A549 (cell line): ENCODE measurements around the gene UNC79. TPM values are rescaled to one million over a fixed set of nuclear protein-coding genes. Genes with fewer than 3 reads are reported as not detected.

Experiments used
- ATAC-seq, 2 experiments: fragments of 200-7000 bp in 1 of 2; fragments of >200 bp in 1 of 2; cut with Nextera tagmentation in 1 of 2; cut with Tn5 transposase in 1 of 2; 3 replicates each; pipeline versions ENCODE4 v1.8.0 to v1.9.1; 2018 to 2020; ENCODE audit warnings: mild to moderate bottlenecking in 1 of 2, moderate library complexity in 1 of 2
- CTCF ChIA-PET: fragments of 300-600 bp; sonication (Branson Sonifier 250); formaldehyde crosslinking; extraction: SDS; loops from one replicate; lab custom pipeline; 2021; ENCODE audit warnings: antibody characterized with exemption, inconsistent platforms; lab: Yijun Ruan, JAX
- POLR2A ChIA-PET: fragments of 350-600 bp; formaldehyde crosslinking; extraction: SDS; loops from one replicate; lab custom pipeline; 2021; ENCODE audit warnings: antibody characterized with exemption, inconsistent platforms; lab: Yijun Ruan, JAX
- DNase-seq, 2 experiments: peaks; one replicate each; pipeline versions ENCODE4 v3.0.0 to v3.0.0-alpha.2; 2011 to 2016; ENCODE audit warnings: low read depth in 1 of 2, low spot score in 1 of 2
- FAIRE-seq: peaks from 2 replicates; lab custom pipeline; 2011; peaks lifted over from hg19 to GRCh38; lab: Jason Lieb, UNC
- H3K27ac ChIP-seq, 2 experiments: fragments of >200 bp; sonication (Bioruptor Twin); formaldehyde crosslinking; 3 replicates each; pipeline ENCODE4 v1.5.1; 2016 to 2017
- H3K4me1 ChIP-seq: fragments of >200 bp; sonication (Bioruptor Twin); formaldehyde crosslinking; 3 replicates; pipeline ENCODE4 v1.6.1; 2016
- H3K4me2 ChIP-seq: fragments of >200 bp; sonication (Bioruptor Twin); formaldehyde crosslinking; 3 replicates; pipeline ENCODE4 v1.6.1; 2016
- H3K4me3 ChIP-seq: fragments of >200 bp; sonication (Bioruptor Twin); formaldehyde crosslinking; 3 replicates; pipeline ENCODE4 v1.5.1; 2016
- H3K9me3 ChIP-seq: fragments of >200 bp; sonication (Bioruptor Twin); formaldehyde crosslinking; 3 replicates; pipeline ENCODE4 v1.6.1; 2016
- ATOH8 ChIP-seq: fragments of 250-450 bp; sonication (Bioruptor Pico); IDR thresholded peaks from 2 replicates; pipeline ENCODE4 v1.5.0; 2020; ENCODE audit warnings: low read depth, mild to moderate bottlenecking, moderate library complexity
- BHLHE40 ChIP-seq: IDR thresholded peaks from 2 replicates; pipeline ENCODE4 v1.6.1; 2012; ENCODE audit warnings: low read depth, low read length, inconsistent platforms
- CBX2 ChIP-seq: fragments of 200-600 bp; sonication (generic); IDR thresholded peaks from 2 replicates; pipeline ENCODE4 v1.6.1; 2016; ENCODE audit warnings: low read depth, mild to moderate bottlenecking, borderline replicate concordance
- CBX8 ChIP-seq: fragments of 200-600 bp; sonication (generic); IDR thresholded peaks from 2 replicates; pipeline ENCODE4 v1.6.1; 2016
- CHD2 ChIP-seq: fragments of 150-350 bp; IDR thresholded peaks from 2 replicates; pipeline ENCODE4 v1.6.1; 2014; ENCODE audit warnings: low read length; ENCODE audit not compliant: partially characterized antibody
- EHF ChIP-seq: fragments of 250-450 bp; sonication (Bioruptor Pico); IDR thresholded peaks from 2 replicates; pipeline ENCODE4 v1.5.0; 2020; ENCODE audit warnings: mild to moderate bottlenecking
- EHMT2 ChIP-seq: fragments of 200-600 bp; sonication (generic); IDR thresholded peaks from 2 replicates; pipeline ENCODE4 v1.6.1; 2016; ENCODE audit warnings: antibody characterized with exemption, low read depth, mild to moderate bottlenecking, moderate library complexity
- FOSB ChIP-seq: fragments of 250-450 bp; sonication (Bioruptor Pico); IDR thresholded peaks from 2 replicates; pipeline ENCODE4 v1.5.0; 2020; ENCODE audit warnings: mild to moderate bottlenecking, moderate library complexity
- FOXS1 ChIP-seq: fragments of 250-450 bp; sonication (Bioruptor Pico); IDR thresholded peaks from 2 replicates; pipeline ENCODE4 v1.5.0; 2020; ENCODE audit warnings: mild to moderate bottlenecking, moderate library complexity
- GATA3 ChIP-seq: IDR thresholded peaks from 2 replicates; pipeline ENCODE4 v1.6.1; 2012; ENCODE audit warnings: borderline replicate concordance
- HDAC2 ChIP-seq: fragments of 200-600 bp; sonication (generic); IDR thresholded peaks from 2 replicates; pipeline ENCODE4 v1.6.1; 2016
- JUN ChIP-seq, 2 experiments: fragments of >200 bp; sonication (Bioruptor Twin); formaldehyde crosslinking; IDR thresholded peaks; 2 replicates in 1 of 2; 3 replicates in 1 of 2; pipeline ENCODE4 v1.6.1; 2016 to 2017
- KDM5A ChIP-seq: fragments of 200-600 bp; sonication (generic); IDR thresholded peaks from 2 replicates; pipeline ENCODE4 v1.6.1; 2016; ENCODE audit warnings: antibody characterized with exemption, mild to moderate bottlenecking
- MAFK ChIP-seq: fragments of 450-650 bp; IDR thresholded peaks from 2 replicates; pipeline ENCODE4 v1.6.1; 2014; ENCODE audit not compliant: partially characterized antibody
- MAX ChIP-seq: IDR thresholded peaks from 2 replicates; pipeline ENCODE4 v1.6.1; 2012
- MAZ ChIP-seq: fragments of 150-350 bp; IDR thresholded peaks from 2 replicates; pipeline ENCODE4 v1.6.1; 2014; ENCODE audit warnings: antibody characterized with exemption, low read depth, low read length, borderline replicate concordance
- MYC ChIP-seq: IDR thresholded peaks from 2 replicates; pipeline ENCODE4 v1.6.1; 2012; ENCODE audit warnings: mild to moderate bottlenecking, inconsistent platforms, low read length, improper control_type of control experiment, borderline replicate concordance
- NR3C1 ChIP-seq: fragments of >200 bp; sonication (Bioruptor Twin); formaldehyde crosslinking; IDR thresholded peaks from 3 replicates; pipeline ENCODE4 v1.6.1; 2017
- PHF8 ChIP-seq: fragments of 200-600 bp; sonication (generic); IDR thresholded peaks from 2 replicates; pipeline ENCODE4 v1.6.1; 2016; ENCODE audit warnings: low read depth, mild to moderate bottlenecking, antibody characterized with exemption, moderate library complexity, borderline replicate concordance
- POLR2AphosphoS2 ChIP-seq: conservative IDR thresholded peaks from 2 replicates; pipeline ENCODE4 v1.6.1; 2012; ENCODE audit warnings: low read length, improper control_type of control experiment, inconsistent platforms
- RCOR1 ChIP-seq: fragments of 150-350 bp; IDR thresholded peaks from 2 replicates; pipeline ENCODE4 v1.6.1; 2014; ENCODE audit warnings: antibody characterized with exemption, low read length, low read depth
- RNF2 ChIP-seq: fragments of 200-600 bp; sonication (generic); IDR thresholded peaks from 2 replicates; pipeline ENCODE4 v1.6.1; 2016; ENCODE audit warnings: low read depth, mild to moderate bottlenecking, antibody characterized with exemption, moderate library complexity, borderline replicate concordance
- SREBF2 ChIP-seq: fragments of 450-650 bp; IDR thresholded peaks from 2 replicates; pipeline ENCODE4 v1.6.1; 2014; ENCODE audit warnings: mild to moderate bottlenecking, moderate library complexity
- TFCP2L1 ChIP-seq: fragments of 250-450 bp; sonication (Bioruptor Pico); IDR thresholded peaks from 2 replicates; pipeline ENCODE4 v1.5.0; 2021; ENCODE audit warnings: mild to moderate bottlenecking
- ZFP36 ChIP-seq: fragments of 450-650 bp; IDR thresholded peaks from 2 replicates; pipeline ENCODE4 v1.6.1; 2014; ENCODE audit warnings: borderline replicate concordance; ENCODE audit not compliant: partially characterized antibody
- ZNF302 ChIP-seq: fragments of 250-450 bp; sonication (Bioruptor Pico); IDR thresholded peaks from 2 replicates; pipeline ENCODE4 v1.9.0; 2021; ENCODE audit warnings: inconsistent platforms, mild to moderate bottlenecking, moderate library complexity
- WGBS: methylation state at CpG from one replicate; pipeline ENCODE4 v1.1.6; 2017; ENCODE audit errors: missing lambda C conversion rate; 5-methylcytosine and 5-hydroxymethylcytosine counted together
- polyA plus RNA-seq, 4 experiments: library from polyadenylated mRNA; depleted of rRNA in 3 of 4; stranded (reverse); fragments of >200 nt; fragmentation: RNase III in 1 of 4; extraction: RNeasy Plus Mini Kit Qiagen cat#74134 plus additional on column Dnase treatment in 1 of 4; gene quantifications; 2 replicates in 3 of 4; 3 replicates in 1 of 4; pipeline ENCODE4 v1.2.3, GENCODE V29; 2011 to 2017
- TF ChIP-seq, protein P1 (sequence below): fragments of >200 bp; sonication (Bioruptor Twin); formaldehyde crosslinking; IDR thresholded peaks from 3 replicates; pipeline ENCODE4 v1.5.1; 2016
- TF ChIP-seq, protein P2 (sequence below): fragments of 250-450 bp; sonication (Bioruptor Pico); IDR thresholded peaks from 2 replicates; pipeline ENCODE4 v1.5.0; 2021; ENCODE audit warnings: mild to moderate bottlenecking, moderate library complexity, borderline replicate concordance
- TF ChIP-seq, protein P3 (sequence below): fragments of 450-650 bp; IDR thresholded peaks from 2 replicates; pipeline ENCODE4 v1.6.1; 2014; ENCODE audit warnings: antibody characterized with exemption
- TF ChIP-seq, protein P4 (sequence below): IDR thresholded peaks from 2 replicates; pipeline ENCODE4 v1.6.1; 2012

Gene UNC79
- polyA plus RNA-seq, 2 of the 4 experiments (the other 2 are of a cell fraction): 0.01 TPM

GRCh38 chr14:93723001-93723400 is 292.3 kb downstream of the UNC79 start:
- ATAC-seq (no peak), DNase-seq (no peak), FAIRE-seq (no peak)
- no peaks in the 10 kb centered on the region for H3K9me3 ChIP-seq
- WGBS: 21% methylated on average over 4 of the region's 4 CpGs
- ChIA-PET POLR2A (no interaction called here), CTCF (no interaction called here)
- H3K4me1 ChIP-seq: no peaks in the 10 kb centered on the region
- TF ChIP-seq, protein P1, sequence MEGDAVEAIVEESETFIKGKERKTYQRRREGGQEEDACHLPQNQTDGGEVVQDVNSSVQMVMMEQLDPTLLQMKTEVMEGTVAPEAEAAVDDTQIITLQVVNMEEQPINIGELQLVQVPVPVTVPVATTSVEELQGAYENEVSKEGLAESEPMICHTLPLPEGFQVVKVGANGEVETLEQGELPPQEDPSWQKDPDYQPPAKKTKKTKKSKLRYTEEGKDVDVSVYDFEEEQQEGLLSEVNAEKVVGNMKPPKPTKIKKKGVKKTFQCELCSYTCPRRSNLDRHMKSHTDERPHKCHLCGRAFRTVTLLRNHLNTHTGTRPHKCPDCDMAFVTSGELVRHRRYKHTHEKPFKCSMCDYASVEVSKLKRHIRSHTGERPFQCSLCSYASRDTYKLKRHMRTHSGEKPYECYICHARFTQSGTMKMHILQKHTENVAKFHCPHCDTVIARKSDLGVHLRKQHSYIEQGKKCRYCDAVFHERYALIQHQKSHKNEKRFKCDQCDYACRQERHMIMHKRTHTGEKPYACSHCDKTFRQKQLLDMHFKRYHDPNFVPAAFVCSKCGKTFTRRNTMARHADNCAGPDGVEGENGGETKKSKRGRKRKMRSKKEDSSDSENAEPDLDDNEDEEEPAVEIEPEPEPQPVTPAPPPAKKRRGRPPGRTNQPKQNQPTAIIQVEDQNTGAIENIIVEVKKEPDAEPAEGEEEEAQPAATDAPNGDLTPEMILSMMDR: no peak
- no peak for TF ChIP-seq TFCP2L1 (CRISPR knock-in tag)
- TF ChIP-seq FOXS1 (CRISPR knock-in tag): no peak
- TF ChIP-seq FOSB (CRISPR knock-in tag): no peak
- TF ChIP-seq RCOR1: no peak
- TF ChIP-seq POLR2AphosphoS2: no peak
- TF ChIP-seq MYC: no peak
- TF ChIP-seq RNF2: no peak
- TF ChIP-seq CBX2: no peak
- no peak for TF ChIP-seq HDAC2
- TF ChIP-seq, protein P2, sequence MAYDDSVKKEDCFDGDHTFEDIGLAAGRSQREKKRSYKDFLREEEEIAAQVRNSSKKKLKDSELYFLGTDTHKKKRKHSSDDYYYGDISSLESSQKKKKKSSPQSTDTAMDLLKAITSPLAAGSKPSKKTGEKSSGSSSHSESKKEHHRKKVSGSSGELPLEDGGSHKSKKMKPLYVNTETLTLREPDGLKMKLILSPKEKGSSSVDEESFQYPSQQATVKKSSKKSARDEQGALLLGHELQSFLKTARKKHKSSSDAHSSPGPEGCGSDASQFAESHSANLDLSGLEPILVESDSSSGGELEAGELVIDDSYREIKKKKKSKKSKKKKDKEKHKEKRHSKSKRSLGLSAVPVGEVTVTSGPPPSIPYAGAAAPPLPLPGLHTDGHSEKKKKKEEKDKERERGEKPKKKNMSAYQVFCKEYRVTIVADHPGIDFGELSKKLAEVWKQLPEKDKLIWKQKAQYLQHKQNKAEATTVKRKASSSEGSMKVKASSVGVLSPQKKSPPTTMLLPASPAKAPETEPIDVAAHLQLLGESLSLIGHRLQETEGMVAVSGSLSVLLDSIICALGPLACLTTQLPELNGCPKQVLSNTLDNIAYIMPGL (CRISPR knock-in tag): no peak
- TF ChIP-seq BHLHE40: no peak
- no peak for TF ChIP-seq EHMT2
- H3K27ac ChIP-seq: no peak overlapping the region
- no peak overlapping the region for H3K4me3 ChIP-seq
- no peak overlapping the region for H3K4me2 ChIP-seq

DNA sequence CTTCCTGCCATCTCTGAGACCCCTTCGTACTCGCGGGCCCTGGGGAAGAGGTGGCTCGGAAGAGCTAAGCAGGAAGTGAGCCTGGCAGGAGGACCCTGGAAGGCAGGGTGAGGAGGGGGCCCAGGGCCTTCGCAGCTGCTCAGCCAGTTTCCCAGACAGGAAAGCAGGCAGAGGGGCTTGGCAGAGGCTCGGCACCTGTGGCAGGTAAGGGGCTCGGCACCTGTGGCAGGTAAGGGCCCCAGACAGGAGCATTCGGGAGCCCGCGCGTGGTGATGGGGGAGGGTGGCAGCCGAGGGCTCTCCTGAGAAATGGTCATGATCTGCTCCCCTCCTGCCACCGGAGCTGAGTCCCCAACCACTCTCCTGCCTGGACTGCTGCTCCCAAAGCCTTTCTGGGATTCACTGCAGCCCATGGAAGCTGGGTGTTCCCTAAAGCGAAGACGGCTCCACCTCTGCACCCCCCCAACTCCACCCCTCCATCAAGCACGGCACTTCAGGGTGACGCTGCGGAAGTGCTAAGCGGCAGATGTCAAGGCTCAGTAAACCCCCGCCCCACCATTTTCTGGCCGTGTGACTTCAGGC is 294.4 kb downstream of the UNC79 start:
- no peak overlapping the region for H3K4me3 ChIP-seq
- TF ChIP-seq ZFP36: no peak
- TF ChIP-seq, protein P3, sequence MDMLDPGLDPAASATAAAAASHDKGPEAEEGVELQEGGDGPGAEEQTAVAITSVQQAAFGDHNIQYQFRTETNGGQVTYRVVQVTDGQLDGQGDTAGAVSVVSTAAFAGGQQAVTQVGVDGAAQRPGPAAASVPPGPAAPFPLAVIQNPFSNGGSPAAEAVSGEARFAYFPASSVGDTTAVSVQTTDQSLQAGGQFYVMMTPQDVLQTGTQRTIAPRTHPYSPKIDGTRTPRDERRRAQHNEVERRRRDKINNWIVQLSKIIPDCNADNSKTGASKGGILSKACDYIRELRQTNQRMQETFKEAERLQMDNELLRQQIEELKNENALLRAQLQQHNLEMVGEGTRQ: no peak
- no peak for TF ChIP-seq ATOH8 (CRISPR knock-in tag)
- no peak for TF ChIP-seq MAX
- TF ChIP-seq, all 56 proteins: peak for 0
- DNase-seq: no peak
- Histone ChIP-seq H3K4me1 (no peaks in the 10 kb centered on the region), H3K9me3 (no peaks in the 10 kb centered on the region), H3K27ac (no peak overlapping the region), H3K4me2 (no peak overlapping the region)
- ChIA-PET POLR2A (no interaction called here), CTCF (interaction anchor here (1.1 to 1.3 kb wide), 2 partner anchors 12 to 47 kb away, joined by 4 read pairs; no protein-coding TSS in a partner anchor)
- WGBS: 49% methylated on average over 21 of the region's 21 CpGs
- FAIRE-seq: no peak
- no peak for ATAC-seq

GRCh38 chr14:93725993-93726392 is 295.3 kb downstream of the UNC79 start:
- Histone ChIP-seq H3K27ac (no peak overlapping the region), H3K4me3 (no peak overlapping the region), H3K9me3 (no peaks in the 10 kb centered on the region), H3K4me1 (no peaks in the 10 kb centered on the region), H3K4me2 (no peak overlapping the region)
- CTCF ChIA-PET: interaction anchor here (1.3 kb wide), 1 partner anchor 11 kb away, joined by 4 read pairs; no protein-coding TSS in a partner anchor
- DNase-seq (no peak), FAIRE-seq (no peak), ATAC-seq (no peak)
- 35% methylated on average over 2 of the region's 9 CpGs for WGBS
- POLR2A ChIA-PET: no interaction called here
- TF ChIP-seq EHF (CRISPR knock-in tag) (no peak), ZNF302 (no peak), HDAC2 (no peak), KDM5A (no peak), JUN (IDR thresholded peaks at IDR 0.05) (no peak), CHD2 (no peak), NR3C1 (no peak), MAZ (no peak), MAFK (no peak), CBX8 (no peak), POLR2AphosphoS2 (no peak), PHF8 (no peak), SREBF2 (no peak), GATA3 (no peak), MYC (no peak)
- TF ChIP-seq, protein P4, sequence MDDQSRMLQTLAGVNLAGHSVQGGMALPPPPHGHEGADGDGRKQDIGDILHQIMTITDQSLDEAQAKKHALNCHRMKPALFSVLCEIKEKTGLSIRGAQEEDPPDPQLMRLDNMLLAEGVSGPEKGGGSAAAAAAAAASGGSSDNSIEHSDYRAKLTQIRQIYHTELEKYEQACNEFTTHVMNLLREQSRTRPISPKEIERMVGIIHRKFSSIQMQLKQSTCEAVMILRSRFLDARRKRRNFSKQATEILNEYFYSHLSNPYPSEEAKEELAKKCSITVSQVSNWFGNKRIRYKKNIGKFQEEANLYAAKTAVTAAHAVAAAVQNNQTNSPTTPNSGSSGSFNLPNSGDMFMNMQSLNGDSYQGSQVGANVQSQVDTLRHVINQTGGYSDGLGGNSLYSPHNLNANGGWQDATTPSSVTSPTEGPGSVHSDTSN: no peak
